ENCODE data around the gene ITPRID1.
"Not testable (repeated sequence)": the region's sequence is repeated elsewhere in the genome, so short reads cannot be mapped to it uniquely, and the experiment has no call there.

ITPRID1 gene

GRCh38 chr7:31526864-31527263 lies 13.0 kb downstream of the ITPRID1 start:
- TF ChIP-seq RARB (CRISPR knock-in tag; IDR thresholded peaks at IDR 0.05) (no peak), PATZ1 (CRISPR knock-in tag; IDR thresholded peaks at IDR 0.05; ENCODE audit: borderline replicate concordance) (no peak), CREB5 (CRISPR knock-in tag; IDR thresholded peaks at IDR 0.05; ENCODE audit: low read depth) (no peak), TOX (CRISPR knock-in tag; IDR thresholded peaks at IDR 0.05; ENCODE audit: borderline replicate concordance) (no peak), ZNF565 (CRISPR knock-in tag; conservative IDR thresholded peaks at IDR 0.05; ENCODE audit: low read depth) (no peak), TSHZ2 (CRISPR knock-in tag; IDR thresholded peaks at IDR 0.05) (no peak), ZFP3 (CRISPR knock-in tag; IDR thresholded peaks at IDR 0.05) (no peak), ISL1 (CRISPR knock-in tag; IDR thresholded peaks at IDR 0.05) (no peak), TCF4 (CRISPR knock-in tag; IDR thresholded peaks at IDR 0.05; ENCODE audit: borderline replicate concordance) (no peak), POU6F1 (CRISPR knock-in tag; IDR thresholded peaks at IDR 0.05; ENCODE audit: borderline replicate concordance, low read depth) (no peak)
- no peak for ATAC-seq

GRCh38 chr7:31529103-31529502 lies 15.2 kb downstream of the ITPRID1 start:
- TF ChIP-seq POU6F1 (CRISPR knock-in tag; IDR thresholded peaks at IDR 0.05; ENCODE audit: borderline replicate concordance, low read depth) (no peak), ARNTL (CRISPR knock-in tag; IDR thresholded peaks at IDR 0.05; ENCODE audit: borderline replicate concordance, low read depth) (no peak), RARB (CRISPR knock-in tag; IDR thresholded peaks at IDR 0.05) (no peak), PATZ1 (CRISPR knock-in tag; IDR thresholded peaks at IDR 0.05; ENCODE audit: borderline replicate concordance) (no peak), CSRNP3 (CRISPR knock-in tag; IDR thresholded peaks at IDR 0.05) (no peak), ZNF70 (CRISPR knock-in tag; IDR thresholded peaks at IDR 0.05) (no peak), BACH2 (CRISPR knock-in tag; IDR thresholded peaks at IDR 0.05; ENCODE audit: borderline replicate concordance) (no peak), ZNF8 (CRISPR knock-in tag; IDR thresholded peaks at IDR 0.05) (no peak), GLIS3 (CRISPR knock-in tag; IDR thresholded peaks at IDR 0.05) (no peak), CSDC2 (CRISPR knock-in tag; IDR thresholded peaks at IDR 0.05) (no peak), PPARA (CRISPR knock-in tag; IDR thresholded peaks at IDR 0.05; ENCODE audit: borderline replicate concordance) (no peak), ZFP30 (CRISPR knock-in tag; IDR thresholded peaks at IDR 0.05) (no peak)
- no peak for ATAC-seq

- ATAC-seq = not testable (repeated sequence)
Observed at GRCh38 chr7:31540651-31541185, 26.8 kb downstream of the ITPRID1 start.
